UCSD-AML1 (cell line): Measurements from ENCODE around the gene TOMM7.
A peak's percentile ranks its signal among the peaks of the same experiment; 100 is the strongest.
"Not testable (repeated sequence)": the region's sequence is repeated elsewhere in the genome, so short reads cannot be mapped to it uniquely, and the experiment has no call there.

Source experiments
- DNase-seq: peaks from one replicate; lab custom pipeline; 2025; ENCODE audit not compliant: unreplicated experiment; lab: John Stamatoyannopoulos, UW

Gene TOMM7

GRCh38 chr7:22787951-22788350, 34.7 kb downstream of the TOMM7 start:
- no peak for DNase-seq

- DNase-seq: no peak
Measured at GRCh38 chr7:22786290-22786932, 36.2 kb downstream of the TOMM7 start.

- no peak for DNase-seq
Measured at GRCh38 chr7:22784346-22784745, 38.3 kb downstream of the TOMM7 start.

- DNase-seq: no peak
Measured at GRCh38 chr7:22783421-22783820, 39.2 kb downstream of the TOMM7 start.

GRCh38 chr7:22782616-22783232, 39.9 kb downstream of the TOMM7 start:
- peak; percentile 39 for DNase-seq

GRCh38 chr7:22781230-22781711, 41.4 kb downstream of the TOMM7 start:
- DNase-seq: no peak

GRCh38 chr7:22779730-22780323, 42.8 kb downstream of the TOMM7 start:
- not testable (repeated sequence) for DNase-seq

GRCh38 chr7:22776964-22777363, 45.7 kb downstream of the TOMM7 start:
- DNase-seq: no peak

- DNase-seq: no peak
Measured at GRCh38 chr7:22772885-22773284, 49.8 kb downstream of the TOMM7 start.

- no peak for DNase-seq
Measured at GRCh38 chr7:22771872-22772228, 50.8 kb downstream of the TOMM7 start.

- DNase-seq: no peak
Measured at GRCh38 chr7:22771194-22771871, 51.3 kb downstream of the TOMM7 start.

- DNase-seq: no peak
Measured at GRCh38 chr7:22765609-22766008, 57.0 kb downstream of the TOMM7 start.
